Right hindlimb (tissue), 1 donor: ENCODE measurements around the gene DBET.
"Not testable (repeated sequence)": the region's sequence is repeated elsewhere in the genome, so short reads cannot be mapped to it uniquely, and the experiment has no call there.

Source experiments
- DNase-seq: peaks from one replicate; pipeline ENCODE4 v3.0.0-alpha.2; 2018

DBET gene

DNA sequence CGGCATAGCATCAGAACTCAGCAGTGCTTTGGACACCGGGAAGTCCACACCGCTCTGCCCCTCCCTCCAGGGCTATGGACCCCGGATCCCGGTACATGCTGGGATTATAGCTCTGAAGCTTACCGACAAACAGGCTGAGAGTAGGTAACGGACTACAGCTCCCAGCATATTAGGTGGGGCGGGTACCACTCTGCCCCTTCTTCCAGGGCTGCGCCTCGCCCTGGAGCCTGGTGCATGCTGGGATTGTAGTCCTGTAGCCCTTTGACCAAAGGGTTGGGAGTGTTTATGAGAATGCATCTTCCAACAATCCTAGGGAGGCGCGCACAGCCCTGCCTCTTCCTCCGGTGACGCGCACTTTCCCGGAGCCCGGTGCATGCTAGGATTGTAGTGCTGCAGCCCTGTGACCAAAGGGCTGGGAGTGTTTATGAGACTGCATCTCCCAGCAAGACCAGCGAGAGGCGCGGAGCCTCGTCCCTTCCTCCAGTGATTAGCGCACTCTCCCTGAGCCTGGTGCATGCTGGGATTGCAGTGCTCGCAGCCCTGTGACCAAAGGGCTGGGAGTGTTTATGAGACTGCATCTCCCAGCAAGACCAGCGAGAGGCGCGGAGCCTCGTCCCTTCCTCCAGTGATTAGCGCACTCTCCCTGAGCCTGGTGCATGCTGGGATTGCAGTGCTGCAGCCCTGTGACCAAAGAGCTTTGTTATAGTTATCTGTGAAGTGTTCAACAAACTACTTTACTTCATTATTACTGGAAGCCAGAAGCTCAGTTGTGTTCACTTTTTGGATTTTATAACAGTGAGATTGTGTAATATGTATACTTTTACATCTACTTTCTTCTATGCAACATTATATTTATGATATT, 14.7 kb upstream of the DBET start:
- DNase-seq, result not testable (repeated sequence)

DNA sequence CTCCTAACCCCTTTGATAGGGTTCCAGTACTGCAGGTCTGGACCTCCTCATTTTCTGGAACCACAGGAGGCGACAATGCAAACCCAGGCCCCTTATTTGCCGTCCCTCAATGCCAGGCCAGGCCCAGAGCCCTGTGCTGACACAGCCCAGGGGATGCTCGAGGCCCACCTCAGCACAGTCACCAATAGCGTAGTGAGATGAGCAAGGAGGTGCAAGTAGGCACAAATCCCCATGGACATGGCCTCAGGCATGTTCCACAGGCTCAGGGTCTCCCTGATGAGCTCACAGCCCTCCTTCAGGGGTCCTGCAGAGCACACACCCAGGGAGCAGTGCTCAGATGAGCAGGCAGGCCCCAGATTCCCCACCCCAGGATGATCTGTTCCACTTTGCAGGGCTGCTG, 5.3 kb upstream of the DBET start:
- not testable (repeated sequence) for DNase-seq

DNA sequence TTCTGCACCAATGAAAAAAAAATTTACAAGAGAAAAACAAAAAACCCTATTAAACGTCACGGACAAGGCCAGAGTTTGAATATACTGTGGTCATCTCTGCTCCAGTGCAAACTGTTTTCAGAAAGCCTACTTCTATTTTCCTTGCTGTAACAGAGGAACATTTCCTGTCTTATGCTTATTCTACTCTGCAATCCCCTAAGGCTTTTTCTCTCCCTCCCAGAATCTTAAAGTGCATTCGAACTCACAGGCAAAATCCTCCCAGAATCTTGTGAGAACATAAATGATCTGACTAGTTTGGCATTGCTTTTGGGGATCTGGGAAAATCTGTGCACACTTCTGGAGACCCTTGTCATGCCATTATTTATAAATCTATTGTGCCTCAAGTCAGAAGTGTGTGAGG, 503 bp downstream of the DBET start:
- DNase-seq, result not testable (repeated sequence)

DNA sequence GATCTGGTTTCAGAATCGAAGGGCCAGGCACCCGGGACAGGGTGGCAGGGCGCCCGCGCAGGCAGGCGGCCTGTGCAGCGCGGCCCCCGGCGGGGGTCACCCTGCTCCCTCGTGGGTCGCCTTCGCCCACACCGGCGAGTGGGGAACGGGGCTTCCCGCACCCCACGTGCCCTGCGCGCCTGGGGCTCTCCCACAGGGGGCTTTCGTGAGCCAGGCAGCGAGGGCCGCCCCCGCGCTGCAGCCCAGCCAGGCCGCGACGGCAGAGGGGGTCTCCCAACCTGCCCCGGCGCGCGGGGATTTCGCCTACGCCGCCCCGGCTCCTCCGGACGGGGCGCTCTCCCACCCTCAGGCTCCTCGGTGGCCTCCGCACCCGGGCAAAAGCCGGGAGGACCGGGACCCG, 4.0 kb downstream of the DBET start:
- not testable (repeated sequence) for DNase-seq

DNA sequence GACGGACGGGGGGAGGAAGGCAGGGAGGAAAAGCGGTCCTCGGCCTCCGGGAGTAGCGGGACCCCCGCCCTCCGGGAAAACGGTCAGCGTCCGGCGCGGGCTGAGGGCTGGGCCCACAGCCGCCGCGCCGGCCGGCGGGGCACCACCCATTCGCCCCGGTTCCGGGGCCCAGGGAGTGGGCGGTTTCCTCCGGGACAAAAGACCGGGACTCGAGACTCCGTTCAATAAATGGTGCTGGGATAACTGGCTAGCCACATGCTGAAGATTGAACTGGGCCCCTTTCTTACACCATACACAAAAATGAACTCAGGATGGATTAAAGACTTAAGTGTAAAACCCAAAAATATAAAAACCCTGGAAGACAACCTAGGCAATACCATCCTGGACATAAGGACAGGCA, 28.8 kb downstream of the DBET start:
- not testable (repeated sequence) for DNase-seq

DNA sequence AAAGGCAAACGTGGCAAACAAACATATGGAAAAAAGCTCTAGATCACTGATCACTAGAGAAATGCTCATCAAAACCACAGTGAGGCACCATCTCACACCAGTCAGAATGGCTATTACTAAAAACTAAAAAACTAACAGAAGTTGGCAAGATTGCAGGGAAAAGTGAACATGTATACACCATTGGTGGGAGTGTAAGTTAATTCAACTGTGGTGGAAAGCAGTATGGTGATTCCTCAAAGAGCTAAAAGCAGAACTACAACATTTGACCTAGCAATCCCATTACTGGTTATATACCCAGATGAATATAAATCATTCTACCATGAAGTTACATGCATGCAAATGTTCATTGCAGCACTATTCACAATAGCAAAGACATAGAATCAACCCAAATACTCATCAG, 29.7 kb downstream of the DBET start:
- not testable (repeated sequence) for DNase-seq

DNA sequence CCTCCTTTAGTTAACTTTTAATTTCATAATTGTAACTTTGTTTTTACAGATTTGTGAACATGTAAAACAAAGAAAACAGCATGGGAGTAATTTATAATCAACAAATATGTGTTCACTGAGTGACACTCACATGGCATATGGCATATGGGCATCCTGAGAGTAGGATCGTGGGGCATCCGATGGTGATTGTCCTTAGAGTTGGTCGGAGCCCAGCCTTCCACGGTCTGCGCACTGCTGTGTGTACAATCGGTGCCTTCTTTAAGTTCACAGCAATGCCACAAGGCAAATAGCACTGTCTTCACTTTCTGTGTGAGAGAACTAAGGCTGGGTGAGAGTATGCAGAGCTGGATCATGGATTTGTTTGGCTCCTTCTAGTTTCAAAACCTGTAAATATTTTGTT, 31.0 kb downstream of the DBET start:
- DNase-seq, result not testable (repeated sequence)

DNA sequence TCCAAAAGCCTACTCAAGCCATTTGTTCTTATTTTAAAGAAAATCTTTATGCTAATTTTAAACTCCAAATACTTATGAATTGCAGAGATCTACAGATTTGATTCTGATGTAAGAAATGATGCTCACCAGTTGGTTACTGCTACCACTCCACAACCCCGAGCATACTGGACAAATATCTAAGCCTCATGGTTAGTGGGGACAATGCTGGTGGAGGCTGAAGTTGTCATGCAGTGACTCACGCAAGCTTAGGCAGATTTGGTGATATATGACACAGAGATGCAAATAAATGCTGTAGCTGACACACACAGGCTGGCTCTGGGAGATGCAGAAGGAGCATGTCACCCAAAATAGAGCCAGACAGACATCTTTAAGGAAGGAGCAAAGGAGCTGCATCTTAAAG, 35.3 kb downstream of the DBET start:
- not testable (repeated sequence) for DNase-seq

DNA sequence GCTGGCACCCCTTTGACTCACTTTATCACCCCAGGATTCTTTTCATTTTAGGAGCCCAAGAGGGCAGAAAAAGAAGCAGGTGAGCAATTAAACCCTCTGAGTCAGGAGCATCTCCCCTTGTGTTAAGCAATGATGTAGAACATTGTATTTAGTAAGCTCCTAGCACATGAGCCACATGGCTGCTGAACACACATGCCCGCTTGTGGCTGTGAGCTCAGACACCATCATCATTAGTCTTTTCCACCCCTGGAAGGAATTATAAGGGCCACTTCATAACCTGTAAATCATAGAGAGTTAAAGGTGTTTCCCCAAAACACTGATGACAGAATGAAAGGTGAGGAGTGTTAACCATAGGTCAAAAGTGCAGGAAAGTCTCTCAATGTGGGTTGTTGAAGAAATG, 37.2 kb downstream of the DBET start:
- DNase-seq, result not testable (repeated sequence)

DNA sequence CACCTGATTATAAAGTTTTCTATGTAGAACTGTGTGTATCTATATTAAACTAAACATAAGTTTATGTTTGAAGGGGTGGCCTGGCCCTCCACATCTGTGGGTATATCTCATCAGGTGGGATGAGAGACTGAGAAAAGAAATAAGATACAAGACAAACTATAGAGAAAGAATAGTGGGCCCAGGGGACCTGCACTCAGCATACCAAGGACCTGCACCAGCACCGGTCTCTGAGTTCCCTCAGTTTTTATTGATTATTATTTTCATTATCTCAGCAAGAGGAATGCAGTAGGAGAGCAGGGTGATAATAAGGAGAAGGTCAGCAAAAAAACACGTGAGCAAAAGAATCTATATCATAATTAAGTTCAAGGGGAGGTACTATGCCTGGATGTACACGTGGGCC, 41.9 kb downstream of the DBET start:
- not testable (repeated sequence) for DNase-seq

DNA sequence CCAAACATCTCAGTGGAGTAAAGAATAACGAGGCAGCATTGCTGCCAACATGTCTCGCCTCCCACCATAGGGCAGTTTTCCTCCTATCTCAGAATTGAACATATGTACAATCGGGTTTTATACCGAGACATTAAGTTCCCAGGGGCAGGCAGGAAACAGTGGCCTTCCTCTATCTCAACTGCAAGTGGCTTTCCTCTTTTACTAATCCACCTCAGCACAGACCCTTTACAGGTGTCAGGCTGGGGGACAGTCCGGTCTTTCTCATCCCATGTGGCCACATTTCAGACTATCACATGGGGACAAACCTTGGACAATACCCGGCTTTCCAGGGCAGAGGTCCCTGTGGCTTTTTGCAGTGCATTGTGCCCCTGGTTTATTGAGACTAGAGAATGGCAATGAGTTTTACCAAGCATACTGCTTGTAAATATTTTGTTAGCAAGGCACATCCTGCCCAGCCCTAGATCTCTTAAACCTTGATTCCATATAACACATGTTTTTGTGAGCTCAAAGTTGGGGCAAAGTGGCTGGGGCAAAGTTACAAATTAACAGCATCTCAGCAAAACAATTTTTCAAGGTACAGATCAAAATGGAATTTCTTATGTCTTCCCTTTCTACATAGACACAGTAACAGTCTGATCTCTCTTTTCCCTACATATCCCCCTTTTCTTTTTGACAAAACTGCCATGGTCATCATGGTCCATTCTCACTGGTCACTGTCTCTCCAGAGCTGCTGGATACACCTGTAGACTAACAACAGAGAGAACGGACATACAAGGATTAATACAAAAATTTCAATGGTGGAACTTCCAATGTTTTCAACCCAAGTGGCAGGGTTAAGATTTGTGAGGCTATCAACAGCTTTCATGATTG, 42.5 kb downstream of the DBET start:
- DNase-seq, result not testable (repeated sequence)

DNA sequence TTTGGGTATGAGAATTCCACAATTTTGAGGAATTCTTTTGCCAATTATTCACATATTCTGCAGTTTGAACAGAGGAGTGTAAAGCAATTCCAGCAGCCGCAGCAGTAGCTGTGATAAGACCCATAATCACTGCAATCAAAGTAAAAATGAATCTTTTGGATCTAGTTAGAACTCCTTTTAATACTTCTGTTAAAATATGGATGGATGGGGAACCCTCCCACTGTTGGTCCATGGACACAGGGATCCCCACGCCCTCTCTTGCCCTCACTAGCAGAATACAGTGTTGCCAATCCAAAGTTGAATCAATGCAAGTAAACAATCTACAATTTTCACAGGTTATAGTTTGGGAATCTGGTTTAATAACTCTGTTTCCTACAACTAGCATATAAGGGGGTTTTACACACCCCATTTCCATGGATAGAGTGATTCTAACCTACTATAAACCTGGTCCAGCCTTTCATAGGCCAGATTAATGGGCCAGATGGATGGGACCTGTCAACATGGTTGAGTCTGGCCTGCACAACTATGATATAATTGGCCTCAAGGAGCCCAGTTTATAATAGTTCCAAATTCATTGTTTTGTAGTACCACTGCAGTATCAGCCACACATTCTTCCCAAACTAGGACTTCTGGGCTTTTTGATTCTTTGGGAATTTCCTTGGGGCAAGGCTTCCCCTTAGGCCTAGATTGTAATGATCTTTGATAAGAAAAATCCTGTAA, 43.6 kb downstream of the DBET start:
- not testable (repeated sequence) for DNase-seq

DNA sequence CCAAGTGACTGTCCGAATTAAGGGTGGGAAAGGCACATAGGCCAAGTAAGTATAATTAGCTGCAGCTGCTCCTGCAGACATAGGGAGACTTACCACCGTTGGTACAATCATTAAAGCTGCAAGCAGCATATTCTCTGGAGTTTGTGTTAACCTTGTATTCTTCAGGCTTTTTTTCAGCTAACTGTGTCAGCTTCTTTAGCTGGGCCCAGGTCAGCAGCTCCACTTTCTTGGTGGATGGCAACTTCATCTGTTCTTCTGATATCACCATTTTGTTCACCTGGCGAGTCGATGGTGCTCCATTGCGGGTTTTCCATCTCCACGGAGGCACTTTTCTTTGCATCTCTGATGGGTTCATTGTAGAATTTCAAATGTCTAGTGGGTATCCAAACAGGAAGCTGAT, 44.5 kb downstream of the DBET start:
- peak; percentile 11 for DNase-seq

DNA sequence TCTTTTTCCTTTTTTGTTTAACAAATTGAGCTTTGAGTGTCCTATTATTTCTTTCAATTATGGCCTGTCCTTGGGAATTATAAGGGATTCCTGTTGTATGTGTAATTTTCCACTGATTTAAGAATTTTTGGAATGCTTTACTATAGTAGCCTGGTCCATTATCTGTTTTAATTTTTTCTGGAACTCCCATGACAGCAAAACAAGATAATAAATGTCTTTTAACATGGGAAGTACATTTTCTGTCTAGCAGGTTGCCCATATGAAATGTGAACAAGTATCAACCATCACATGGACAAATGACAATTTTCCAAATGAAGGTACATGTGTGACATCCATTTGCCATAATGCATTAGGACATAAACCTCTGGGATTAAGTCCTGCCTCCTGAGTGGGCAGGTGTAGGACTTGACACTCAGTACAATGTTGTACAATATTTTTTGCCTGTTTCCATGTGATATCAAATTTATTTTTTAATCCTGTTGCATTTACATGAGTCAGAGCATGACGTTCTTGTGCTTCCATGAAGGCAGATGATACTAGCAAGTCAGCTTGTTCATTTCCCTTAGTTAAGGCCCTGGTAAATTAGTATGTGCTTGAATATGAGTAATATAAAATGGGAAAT, 45.2 kb downstream of the DBET start:
- not testable (repeated sequence) for DNase-seq

DNA sequence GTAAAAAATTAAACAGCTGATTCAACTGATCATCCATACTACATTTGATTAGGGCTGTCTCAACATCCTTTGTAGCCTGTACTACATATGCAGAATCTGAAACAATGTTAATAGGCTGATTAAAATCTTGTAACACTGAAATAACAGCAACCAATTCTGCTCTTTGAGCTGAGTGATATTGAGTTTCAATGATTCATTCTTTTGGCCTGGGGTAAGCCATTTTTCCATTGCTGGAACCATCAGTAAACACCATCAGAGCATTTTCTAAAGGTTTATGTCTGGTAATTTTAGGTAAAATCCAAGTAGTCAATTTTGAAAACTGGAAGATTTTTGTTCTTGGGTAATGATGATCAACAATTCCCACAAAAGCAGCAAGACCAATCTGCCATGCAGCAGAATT, 45.7 kb downstream of the DBET start:
- not testable (repeated sequence) for DNase-seq

DNA sequence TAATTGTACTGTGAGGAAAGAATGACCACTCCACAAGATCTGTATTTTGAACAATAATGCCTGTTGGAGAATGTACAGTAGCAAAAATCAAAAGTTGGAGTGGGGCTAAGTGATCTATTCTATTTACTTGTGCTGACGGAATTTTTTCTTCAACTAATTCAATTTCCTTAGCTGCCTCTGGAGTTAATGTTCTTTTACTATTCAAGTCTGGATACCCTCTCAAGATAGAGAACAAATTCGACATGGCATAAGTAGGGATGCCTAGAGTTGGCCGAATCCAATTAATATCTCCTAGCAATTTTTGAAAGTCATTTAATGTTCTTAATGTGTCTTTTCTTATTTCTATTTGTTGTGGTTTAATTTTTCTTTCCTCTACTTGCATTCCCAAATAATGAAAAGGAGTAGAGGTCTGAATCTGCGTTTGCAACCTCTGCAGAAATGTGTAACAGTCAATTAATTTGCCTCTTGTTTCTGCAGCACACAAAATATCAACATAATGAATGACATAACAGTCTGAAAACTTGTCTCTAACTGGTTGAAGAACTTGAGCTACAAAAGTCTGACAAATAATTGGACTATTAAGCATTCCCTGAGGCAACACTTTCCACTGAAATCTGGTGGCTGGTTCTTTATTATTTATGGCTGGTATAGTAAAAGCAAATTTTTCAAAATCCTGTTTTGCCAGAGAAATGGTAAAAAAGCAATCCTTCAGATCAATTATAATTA, 46.4 kb downstream of the DBET start:
- DNase-seq, result not testable (repeated sequence)

DNA sequence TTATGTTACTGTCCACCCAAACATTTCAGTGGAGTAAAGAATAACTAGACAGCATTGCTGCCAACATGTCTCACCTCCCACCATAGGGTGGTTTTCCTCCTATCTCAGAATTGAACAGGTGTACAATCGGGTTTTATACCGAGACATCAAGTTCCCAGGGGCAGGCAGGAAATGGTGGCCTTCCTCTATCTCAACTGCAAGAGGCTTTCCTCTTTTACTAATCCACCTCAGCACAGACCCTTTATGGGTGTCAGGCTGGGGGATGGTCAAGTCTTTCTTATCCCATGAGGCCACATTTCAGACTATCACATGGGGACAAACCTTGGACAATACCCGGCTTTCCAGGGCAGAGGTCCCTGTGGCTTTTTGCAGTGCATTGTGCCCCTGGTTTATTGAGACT, 48.6 kb downstream of the DBET start:
- DNase-seq, result not testable (repeated sequence)

DNA sequence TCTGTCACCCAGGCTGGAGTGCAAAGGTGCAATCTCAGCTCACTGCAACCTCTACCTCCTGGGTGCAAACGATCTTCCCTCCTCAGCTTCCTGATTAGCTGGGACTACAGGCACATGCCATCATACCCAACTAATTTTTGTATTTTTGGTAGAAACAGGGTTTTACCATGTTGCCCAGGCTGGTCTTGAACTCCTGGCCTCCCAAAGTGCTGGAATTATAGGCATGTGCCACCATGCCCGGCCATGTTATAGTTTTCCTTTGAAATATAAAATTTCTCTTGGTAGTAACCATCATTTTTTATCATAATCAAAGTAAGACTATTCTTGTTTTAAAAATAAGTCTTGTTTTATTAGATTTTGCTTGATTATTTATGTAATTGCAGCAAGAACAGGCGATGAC, 50.7 kb downstream of the DBET start:
- DNase-seq, result not testable (repeated sequence)
